ENCODE results near the gene PPM1K. TPM values are rescaled to one million over a fixed set of nuclear protein-coding genes. Genes with fewer than 3 reads are reported as not detected.

PPM1K gene
- total and polyA plus RNA-seq, 9 of the 15 experiments (the other 6 are each of a cell fraction or from before 2014, with no cell fraction given), result 8.2 to 18.0 (median 10.5) TPM

DNA sequence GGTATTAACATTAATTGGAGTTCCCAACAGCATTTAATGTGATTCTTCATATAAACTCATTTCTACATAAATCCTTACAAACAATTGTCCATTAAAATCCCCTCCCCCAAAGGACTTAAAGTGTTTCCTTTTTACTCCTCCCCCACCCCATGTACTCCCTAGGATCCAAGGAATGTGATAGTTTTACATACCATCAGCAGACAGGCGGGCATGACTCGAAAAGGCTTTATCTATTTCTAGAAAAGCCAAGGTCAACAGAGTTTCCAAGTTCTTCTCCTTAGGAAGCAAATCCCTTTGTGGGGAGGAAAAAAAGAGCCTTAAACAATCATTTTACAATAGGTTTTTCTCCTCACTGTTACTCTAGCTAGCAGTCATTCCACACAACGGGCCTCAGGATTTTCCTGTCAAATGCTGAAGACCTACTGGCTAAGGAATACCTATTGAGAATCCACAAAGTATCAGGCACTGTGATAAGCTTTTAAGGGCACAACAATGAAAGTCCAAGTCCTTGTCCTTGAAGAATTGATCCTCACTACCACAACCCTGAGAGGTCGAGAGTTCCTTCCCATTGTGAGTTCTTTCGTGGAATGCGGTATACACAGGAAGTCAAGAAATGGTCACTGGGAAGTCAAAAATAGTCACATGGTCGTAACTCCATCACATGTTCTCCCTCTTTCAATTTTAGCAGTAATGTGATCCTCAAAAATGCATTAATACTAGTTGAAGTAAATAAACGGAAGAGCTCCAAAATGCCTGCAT lies 7.2 kb downstream of the PPM1K start:
- peaks cover 20% of the 10 kb centered on the region for H3K79me2 ChIP-seq (ENCODE audit: control insufficient read depth, insufficient read depth, low read length)
- ChIA-PET POLR2A (no interaction called here), CTCF (ENCODE audit: low intra/inter-chr PET ratio) (no interaction called here)
- H3K9me3 ChIP-seq (replicated peaks; ENCODE audit: control insufficient read depth, insufficient read depth, low read depth, low read length), result no peaks in the 10 kb centered on the region
- no peak overlapping the region for H3K4me2 ChIP-seq (ENCODE audit: insufficient read depth, low read length)
- TF ChIP-seq KLF13 (tag; IDR thresholded peaks at IDR 0.05; ENCODE audit: borderline replicate concordance, low read depth), result no peak
- no peak for TF ChIP-seq ZFP30 (CRISPR knock-in tag; IDR thresholded peaks at IDR 0.05; ENCODE audit: borderline replicate concordance)
- TF ChIP-seq, protein P1, sequence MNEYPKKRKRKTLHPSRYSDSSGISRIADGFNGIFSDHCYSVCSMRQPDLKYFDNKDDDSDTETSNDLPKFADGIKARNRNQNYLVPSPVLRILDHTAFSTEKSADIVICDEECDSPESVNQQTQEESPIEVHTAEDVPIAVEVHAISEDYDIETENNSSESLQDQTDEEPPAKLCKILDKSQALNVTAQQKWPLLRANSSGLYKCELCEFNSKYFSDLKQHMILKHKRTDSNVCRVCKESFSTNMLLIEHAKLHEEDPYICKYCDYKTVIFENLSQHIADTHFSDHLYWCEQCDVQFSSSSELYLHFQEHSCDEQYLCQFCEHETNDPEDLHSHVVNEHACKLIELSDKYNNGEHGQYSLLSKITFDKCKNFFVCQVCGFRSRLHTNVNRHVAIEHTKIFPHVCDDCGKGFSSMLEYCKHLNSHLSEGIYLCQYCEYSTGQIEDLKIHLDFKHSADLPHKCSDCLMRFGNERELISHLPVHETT (CRISPR knock-in tag; conservative IDR thresholded peaks at IDR 0.05 in 1 of 2, IDR thresholded peaks at IDR 0.05 in 1 of 2), result no peak
- TF ChIP-seq TAF9B (IDR thresholded peaks at IDR 0.05; ENCODE audit: partially characterized antibody), result no peak
- no peak for TF ChIP-seq TAF1 (IDR thresholded peaks at IDR 0.05; ENCODE audit: control insufficient read depth, extremely low read depth, insufficient read depth, low read length, severe bottlenecking)
- no peak for TF ChIP-seq MECOM (CRISPR knock-in tag; IDR thresholded peaks at IDR 0.05)
- TF ChIP-seq, protein P2, sequence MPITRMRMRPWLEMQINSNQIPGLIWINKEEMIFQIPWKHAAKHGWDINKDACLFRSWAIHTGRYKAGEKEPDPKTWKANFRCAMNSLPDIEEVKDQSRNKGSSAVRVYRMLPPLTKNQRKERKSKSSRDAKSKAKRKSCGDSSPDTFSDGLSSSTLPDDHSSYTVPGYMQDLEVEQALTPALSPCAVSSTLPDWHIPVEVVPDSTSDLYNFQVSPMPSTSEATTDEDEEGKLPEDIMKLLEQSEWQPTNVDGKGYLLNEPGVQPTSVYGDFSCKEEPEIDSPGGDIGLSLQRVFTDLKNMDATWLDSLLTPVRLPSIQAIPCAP (CRISPR knock-in tag; IDR thresholded peaks at IDR 0.05; ENCODE audit: borderline replicate concordance), result no peak
- TF ChIP-seq CBX8 (IDR thresholded peaks at IDR 0.05; ENCODE audit: borderline replicate concordance, extremely low read depth, low read depth, low read length, poor library complexity, severe bottlenecking), result no peak
- TF ChIP-seq, protein P3, sequence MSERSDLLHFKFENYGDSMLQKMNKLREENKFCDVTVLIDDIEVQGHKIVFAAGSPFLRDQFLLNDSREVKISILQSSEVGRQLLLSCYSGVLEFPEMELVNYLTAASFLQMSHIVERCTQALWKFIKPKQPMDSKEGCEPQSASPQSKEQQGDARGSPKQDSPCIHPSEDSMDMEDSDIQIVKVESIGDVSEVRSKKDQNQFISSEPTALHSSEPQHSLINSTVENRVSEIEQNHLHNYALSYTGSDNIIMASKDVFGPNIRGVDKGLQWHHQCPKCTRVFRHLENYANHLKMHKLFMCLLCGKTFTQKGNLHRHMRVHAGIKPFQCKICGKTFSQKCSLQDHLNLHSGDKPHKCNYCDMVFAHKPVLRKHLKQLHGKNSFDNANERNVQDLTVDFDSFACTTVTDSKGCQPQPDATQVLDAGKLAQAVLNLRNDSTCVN (CRISPR knock-in tag; IDR thresholded peaks at IDR 0.05), result no peak
- no peak for TF ChIP-seq HNRNPK (IDR thresholded peaks at IDR 0.05; ENCODE audit: low read depth, low read length, poor library complexity, severe bottlenecking)
- TF ChIP-seq, protein P4, sequence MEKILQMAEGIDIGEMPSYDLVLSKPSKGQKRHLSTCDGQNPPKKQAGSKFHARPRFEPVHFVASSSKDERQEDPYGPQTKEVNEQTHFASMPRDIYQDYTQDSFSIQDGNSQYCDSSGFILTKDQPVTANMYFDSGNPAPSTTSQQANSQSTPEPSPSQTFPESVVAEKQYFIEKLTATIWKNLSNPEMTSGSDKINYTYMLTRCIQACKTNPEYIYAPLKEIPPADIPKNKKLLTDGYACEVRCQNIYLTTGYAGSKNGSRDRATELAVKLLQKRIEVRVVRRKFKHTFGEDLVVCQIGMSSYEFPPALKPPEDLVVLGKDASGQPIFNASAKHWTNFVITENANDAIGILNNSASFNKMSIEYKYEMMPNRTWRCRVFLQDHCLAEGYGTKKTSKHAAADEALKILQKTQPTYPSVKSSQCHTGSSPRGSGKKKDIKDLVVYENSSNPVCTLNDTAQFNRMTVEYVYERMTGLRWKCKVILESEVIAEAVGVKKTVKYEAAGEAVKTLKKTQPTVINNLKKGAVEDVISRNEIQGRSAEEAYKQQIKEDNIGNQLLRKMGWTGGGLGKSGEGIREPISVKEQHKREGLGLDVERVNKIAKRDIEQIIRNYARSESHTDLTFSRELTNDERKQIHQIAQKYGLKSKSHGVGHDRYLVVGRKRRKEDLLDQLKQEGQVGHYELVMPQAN (IDR thresholded peaks at IDR 0.05; ENCODE audit: borderline replicate concordance), result no peak
- no peaks in the 10 kb centered on the region for H3K27me3 ChIP-seq (ENCODE audit: control insufficient read depth in 2 of 2, insufficient read depth in 2 of 2, low read length in 2 of 2)
- H2AFZ ChIP-seq (ENCODE audit: low read depth, low read length), result no peak overlapping the region
- ATAC-seq (no peak), DNase-seq (ENCODE audit: extremely low read depth in 1 of 4, low spot score in 3 of 4) (no peak), FAIRE-seq (no peak)
- H3K36me3 ChIP-seq (ENCODE audit: control insufficient read depth, insufficient read depth, low read length), result peaks cover 3% of the 10 kb centered on the region; the same call in 1 of the 3 replicates
- no peaks in the 10 kb centered on the region for H4K20me1 ChIP-seq (replicated peaks; ENCODE audit: control insufficient read depth, insufficient read depth, low read length)
- WGBS (ENCODE audit: insufficient coverage, low coverage, missing lambda C conversion rate), result 66% methylated on average over 8 of the region's 8 CpGs
- BruUV-seq (replicated peaks), result no TSS peak
- H3K4me3 ChIP-seq, result no peak overlapping the region
- H3K9me1 ChIP-seq (ENCODE audit: control insufficient read depth, insufficient read depth, low read length), result no peaks in the 10 kb centered on the region
- in situ Hi-C loops (cut with MboI), result no loop called here
- no peak overlapping the region for H3K9ac ChIP-seq (ENCODE audit: insufficient read depth in 1 of 2, low read depth in 2 of 2, low read length in 2 of 2)
- no peak overlapping the region for H3K27ac ChIP-seq (ENCODE audit: extremely low read depth, low read depth, low read length)
- 0 out of 5 replicates have a peak, but pooled peaks cover 0 to 3% of the 10 kb centered on the region in 2 experiments for H3K4me1 ChIP-seq (replicated peaks in 1 of 2; ENCODE audit: control insufficient read depth in 2 of 2, insufficient read depth in 2 of 2, low read length in 2 of 2)
- intact Hi-C loops (cut with micrococcal nuclease), result no loop called here
